Esophagus squamous epithelium (tissue), 4 donors: ENCODE results near the gene RNF38.

ENCODE experiments used
- POLR2A ChIP-seq, 4 donors: fragments of 450-650 bp; IDR thresholded peaks; one replicate each; pipeline ENCODE4 v1.6.1; 2017; ENCODE audit warnings: antibody characterized with exemption in 4 of 4, mild to moderate bottlenecking in 4 of 4, moderate library complexity in 3 of 4
- TF ChIP-seq, protein P1 (sequence below), 6 experiments: fragments of 450-650 bp in 4 of 6; fragments of 200-600 bp in 2 of 6; sonication (generic) in 2 of 6; IDR thresholded peaks; one replicate each; pipeline ENCODE4 v1.5.1; 2016 to 2019; ENCODE audit warnings: antibody characterized with exemption in 6 of 6, mild to moderate bottlenecking in 4 of 6, moderate library complexity in 4 of 6

DNA sequence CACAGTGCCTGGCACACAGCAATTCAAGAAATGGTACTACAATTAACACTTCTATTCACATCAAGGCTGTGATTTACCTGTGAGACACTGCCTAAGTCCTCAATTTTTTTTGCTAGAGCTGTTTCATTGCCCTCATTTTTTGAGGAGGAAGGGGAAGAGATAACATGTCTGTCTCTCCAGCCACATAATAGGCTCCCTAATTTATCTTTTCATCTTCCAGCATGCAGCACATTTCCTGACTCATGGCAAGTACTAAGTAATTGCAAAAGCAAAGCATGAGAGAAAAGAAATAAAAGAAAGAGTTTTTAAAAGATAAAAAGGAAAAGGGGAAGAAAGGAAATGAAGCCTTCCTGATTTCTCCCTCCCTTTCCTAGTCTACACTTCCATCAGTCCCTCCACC lies 26.9 kb upstream of the RNF38 start:
- TF ChIP-seq, protein P1, sequence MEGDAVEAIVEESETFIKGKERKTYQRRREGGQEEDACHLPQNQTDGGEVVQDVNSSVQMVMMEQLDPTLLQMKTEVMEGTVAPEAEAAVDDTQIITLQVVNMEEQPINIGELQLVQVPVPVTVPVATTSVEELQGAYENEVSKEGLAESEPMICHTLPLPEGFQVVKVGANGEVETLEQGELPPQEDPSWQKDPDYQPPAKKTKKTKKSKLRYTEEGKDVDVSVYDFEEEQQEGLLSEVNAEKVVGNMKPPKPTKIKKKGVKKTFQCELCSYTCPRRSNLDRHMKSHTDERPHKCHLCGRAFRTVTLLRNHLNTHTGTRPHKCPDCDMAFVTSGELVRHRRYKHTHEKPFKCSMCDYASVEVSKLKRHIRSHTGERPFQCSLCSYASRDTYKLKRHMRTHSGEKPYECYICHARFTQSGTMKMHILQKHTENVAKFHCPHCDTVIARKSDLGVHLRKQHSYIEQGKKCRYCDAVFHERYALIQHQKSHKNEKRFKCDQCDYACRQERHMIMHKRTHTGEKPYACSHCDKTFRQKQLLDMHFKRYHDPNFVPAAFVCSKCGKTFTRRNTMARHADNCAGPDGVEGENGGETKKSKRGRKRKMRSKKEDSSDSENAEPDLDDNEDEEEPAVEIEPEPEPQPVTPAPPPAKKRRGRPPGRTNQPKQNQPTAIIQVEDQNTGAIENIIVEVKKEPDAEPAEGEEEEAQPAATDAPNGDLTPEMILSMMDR (IDR thresholded peaks at IDR 0.05) = no peak
- no peak for TF ChIP-seq POLR2A (IDR thresholded peaks at IDR 0.05)
